HCT116 (cell line): Measurements from ENCODE around the gene GSTT2B. TPM values are rescaled to one million over a fixed set of nuclear protein-coding genes. Genes with fewer than 3 reads are reported as not detected.

Experiments
- total RNA-seq: library from RNA; stranded (reverse); gene quantifications from one replicate; pipeline ENCODE4 v1.2.1, GENCODE V29; 2021; ENCODE audit not compliant: unreplicated experiment

Gene GSTT2B
- total RNA-seq, 1 experiment from 2014 or later, result 14.3 TPM

Other genes with a start within 250 kb of the GSTT2B start
- 3.2 TPM for gene ZNF70, start 210.1 kb downstream of the GSTT2B start, total RNA-seq
- gene VPREB3, start 206.8 kb downstream of the GSTT2B start, total RNA-seq, result 2.4 TPM
- gene C22orf15, start 198.2 kb downstream of the GSTT2B start, total RNA-seq, result not detected
- gene CHCHD10, start 193.2 kb downstream of the GSTT2B start, total RNA-seq, result 279 TPM
- 7.4 TPM for gene MMP11, start 188.3 kb downstream of the GSTT2B start, total RNA-seq
- gene SMARCB1, start 174.2 kb downstream of the GSTT2B start, total RNA-seq, result 101 TPM
- gene DERL3, start 122.2 kb downstream of the GSTT2B start, total RNA-seq, result not detected
- 17.2 TPM for gene SLC2A11, start 103.3 kb downstream of the GSTT2B start, total RNA-seq
- 1,511 TPM for gene MIF, start 66.8 kb downstream of the GSTT2B start, total RNA-seq
- 3.4 TPM for gene DDTL, start 5.7 kb upstream of the GSTT2B start, total RNA-seq
- gene DDT, start 13.2 kb upstream of the GSTT2B start, total RNA-seq, result 217 TPM
- gene GSTT2, start 18.9 kb upstream of the GSTT2B start, total RNA-seq, result 5.1 TPM
- not detected for gene GSTT4, start 44.3 kb upstream of the GSTT2B start, total RNA-seq
- gene CABIN1, start 50.1 kb upstream of the GSTT2B start, total RNA-seq, result 63.2 TPM
- gene SUSD2, start 220.3 kb upstream of the GSTT2B start, total RNA-seq, result 6.6 TPM